Measurements from ENCODE around the gene MTSS2.
A peak's percentile ranks its signal among the peaks of the same experiment; 100 is the strongest.

Gene MTSS2

DNA sequence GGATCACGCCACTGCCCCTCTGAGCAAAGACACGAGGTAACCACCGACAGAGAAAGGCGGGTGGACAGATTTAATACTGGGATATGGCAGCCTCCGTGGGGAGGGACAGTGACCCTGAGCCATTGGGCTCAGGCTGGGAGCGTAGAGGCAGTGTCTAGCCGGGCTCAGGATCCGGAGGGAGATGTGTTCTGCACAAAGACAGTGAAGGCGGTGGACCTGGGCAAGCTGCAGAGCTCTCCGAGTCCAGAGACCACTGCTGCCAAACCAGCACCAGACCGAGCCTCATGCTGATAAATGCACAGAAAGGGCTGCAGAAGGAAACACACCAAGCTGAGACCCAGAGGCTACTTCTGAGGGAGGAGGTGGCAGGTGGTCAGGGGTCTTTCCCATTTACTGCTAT lies 26.5 kb upstream of the MTSS2 start:
- no peak overlapping the region for H3K27ac ChIP-seq (ENCODE audit: low read depth, low read length)
- H3K27me3 ChIP-seq (ENCODE audit: control insufficient read depth, insufficient read depth, low read length): no peaks in the 10 kb centered on the region
- no peak overlapping the region for H3K9ac ChIP-seq (ENCODE audit: low read length)
- peaks cover 48% of the 10 kb centered on the region for H3K4me1 ChIP-seq (ENCODE audit: control insufficient read depth, insufficient read depth, low read length)
- H3K36me3 ChIP-seq (ENCODE audit: control insufficient read depth, insufficient read depth, low read length): no peaks in the 10 kb centered on the region
- H3K4me3 ChIP-seq (ENCODE audit: low read length): no peak overlapping the region

DNA sequence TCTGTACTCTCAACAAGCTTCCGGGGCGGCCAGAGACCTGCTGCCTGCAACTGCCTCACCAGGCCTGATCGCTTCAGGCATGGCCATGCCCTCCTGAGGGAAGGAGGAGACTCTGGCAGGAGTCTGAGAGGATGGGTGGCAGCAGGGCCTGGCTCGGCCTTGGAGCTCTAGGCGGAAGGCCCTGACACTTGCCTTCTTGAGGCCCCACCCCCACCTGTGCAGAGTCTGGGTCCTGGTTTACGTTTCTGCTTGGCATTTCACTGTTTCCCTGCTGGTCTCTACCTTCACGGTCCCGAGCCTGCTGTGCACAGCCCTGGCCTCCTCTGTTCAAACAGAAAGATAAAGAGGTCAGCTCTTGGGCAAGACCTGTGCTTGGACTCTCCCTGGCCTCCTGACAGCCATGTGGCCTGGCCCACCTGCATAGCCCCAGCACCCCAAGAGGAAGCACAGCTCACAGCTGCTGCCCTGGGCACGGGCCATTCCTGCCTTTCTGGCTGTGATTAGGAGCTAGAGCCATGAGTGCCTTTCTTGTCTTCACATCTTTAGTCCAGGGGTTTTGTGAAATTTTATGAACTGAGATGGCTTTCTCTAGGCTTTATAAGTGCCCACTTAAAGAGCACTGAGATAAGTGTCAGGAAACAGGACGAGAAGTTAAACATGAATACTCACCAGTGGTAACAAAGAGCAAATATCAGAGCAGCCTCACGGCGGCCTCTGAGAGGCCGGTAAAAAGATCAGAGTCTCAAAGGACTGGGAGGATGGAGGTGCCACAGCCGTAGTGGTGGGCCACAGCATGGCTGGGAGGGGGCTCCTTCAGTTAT lies 25.6 kb upstream of the MTSS2 start:
- Histone ChIP-seq H3K36me3 (ENCODE audit: control insufficient read depth, insufficient read depth, low read length) (no peaks in the 10 kb centered on the region), H3K27me3 (ENCODE audit: control insufficient read depth, insufficient read depth, low read length) (no peaks in the 10 kb centered on the region), H3K27ac (ENCODE audit: low read depth, low read length) (no peak overlapping the region), H3K4me3 (ENCODE audit: low read length) (no peak overlapping the region), H3K4me1 (ENCODE audit: control insufficient read depth, insufficient read depth, low read length) (peaks cover 53% of the 10 kb centered on the region), H3K9ac (ENCODE audit: low read length) (no peak overlapping the region)

DNA sequence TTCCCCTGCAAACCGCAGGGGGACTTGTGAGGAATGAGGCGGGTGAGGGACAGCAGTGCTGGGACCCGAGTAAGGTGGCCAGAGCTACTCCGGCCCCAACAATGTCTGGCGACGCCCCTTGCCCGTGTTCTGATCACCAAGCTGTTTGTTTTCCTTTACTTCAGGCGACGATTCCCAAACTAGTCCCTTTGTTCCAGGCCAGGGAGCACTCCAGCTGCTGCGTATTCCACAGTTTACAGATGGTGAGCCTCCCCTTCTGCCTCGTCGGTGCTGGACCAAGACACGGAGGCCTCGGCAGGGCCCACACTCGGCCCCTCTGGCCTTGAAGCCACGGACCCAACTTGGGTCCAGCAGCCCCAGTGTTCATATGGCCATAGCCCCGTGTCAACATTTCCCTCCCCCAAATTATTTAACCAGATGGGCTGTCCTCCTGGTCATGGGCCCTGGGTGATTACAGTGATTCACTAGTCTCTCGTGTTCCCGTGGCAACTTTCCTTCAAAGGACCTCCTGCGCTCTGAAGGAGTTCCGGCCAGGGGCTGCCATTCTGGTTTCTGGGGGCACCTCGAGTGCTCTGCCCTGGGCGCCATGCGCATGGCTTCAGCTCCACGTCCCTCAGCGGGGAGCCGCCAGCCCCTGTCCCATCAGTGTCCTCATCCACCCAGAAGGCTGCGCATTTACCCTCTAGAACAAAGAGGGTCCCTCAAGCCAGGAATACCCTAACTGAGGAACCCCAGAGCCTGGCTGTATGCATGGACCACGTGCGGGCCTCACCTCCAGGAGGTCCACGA lies 24.8 kb upstream of the MTSS2 start:
- no peak overlapping the region for H3K9ac ChIP-seq (ENCODE audit: low read length)
- no peaks in the 10 kb centered on the region for H3K27me3 ChIP-seq (ENCODE audit: control insufficient read depth, insufficient read depth, low read length)
- H3K4me1 ChIP-seq (ENCODE audit: control insufficient read depth, insufficient read depth, low read length): peaks cover 50% of the 10 kb centered on the region
- H3K4me3 ChIP-seq (ENCODE audit: low read length): no peak overlapping the region
- H3K36me3 ChIP-seq (ENCODE audit: control insufficient read depth, insufficient read depth, low read length): no peaks in the 10 kb centered on the region
- no peak overlapping the region for H3K27ac ChIP-seq (ENCODE audit: low read depth, low read length)

DNA sequence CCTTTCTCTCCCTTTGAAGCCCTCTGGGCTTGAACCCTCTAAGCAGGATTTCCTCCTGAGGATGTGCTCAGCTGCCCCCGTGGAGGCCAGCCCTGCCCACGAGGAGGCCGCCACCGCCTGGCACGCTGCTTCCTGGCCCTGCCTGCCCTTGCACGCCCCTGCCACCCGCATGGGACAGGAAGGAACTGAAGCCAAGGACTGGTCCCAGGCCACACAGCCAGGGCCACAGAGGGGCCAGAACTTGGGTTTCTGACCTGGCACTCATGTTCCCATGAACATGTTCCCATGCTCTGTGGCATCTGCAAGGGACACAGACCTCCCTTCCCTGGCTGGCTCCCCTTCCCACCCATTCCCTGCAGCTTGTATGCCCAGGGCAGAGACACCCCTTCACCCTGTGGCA lies 24.1 kb upstream of the MTSS2 start:
- H3K4me1 ChIP-seq (ENCODE audit: control insufficient read depth, insufficient read depth, low read length): peaks cover 46% of the 10 kb centered on the region
- peak overlapping the region; percentile 44 for H3K27ac ChIP-seq (ENCODE audit: low read depth, low read length)

DNA sequence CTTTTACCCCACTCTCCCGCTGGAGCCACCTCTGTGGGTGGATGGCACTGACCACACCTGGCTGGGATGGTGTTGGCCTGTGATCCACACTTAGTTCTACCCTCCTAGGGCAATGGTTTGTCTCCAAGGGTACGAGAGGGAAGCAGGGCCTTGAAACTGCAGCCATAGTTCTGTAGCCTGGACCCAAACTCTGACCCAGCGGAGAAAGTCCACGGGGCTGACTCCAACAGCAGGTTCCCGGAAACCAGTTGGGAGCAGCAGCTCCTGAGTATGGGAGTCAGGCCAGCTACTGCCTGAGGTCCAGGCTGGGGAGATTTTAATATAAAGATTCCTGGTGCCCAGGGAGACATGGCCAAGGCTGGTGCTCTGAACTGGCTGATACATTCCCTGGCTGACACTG lies 23.6 kb upstream of the MTSS2 start:
- H3K27ac ChIP-seq (ENCODE audit: low read depth, low read length): peak overlapping the region; percentile 44
- H3K4me1 ChIP-seq (ENCODE audit: control insufficient read depth, insufficient read depth, low read length): peaks cover 46% of the 10 kb centered on the region
- H3K27me3 ChIP-seq (ENCODE audit: control insufficient read depth, insufficient read depth, low read length): no peaks in the 10 kb centered on the region
- H3K4me3 ChIP-seq (ENCODE audit: low read length): no peak overlapping the region
- H3K36me3 ChIP-seq (ENCODE audit: control insufficient read depth, insufficient read depth, low read length): no peaks in the 10 kb centered on the region
- no peak overlapping the region for H3K9ac ChIP-seq (ENCODE audit: low read length)

More for the DNA sequence above, 24.1 kb upstream of the MTSS2 start:
- Histone ChIP-seq H3K36me3 (ENCODE audit: control insufficient read depth, insufficient read depth, low read length) (no peaks in the 10 kb centered on the region), H3K4me3 (ENCODE audit: low read length) (no peak overlapping the region), H3K27me3 (ENCODE audit: control insufficient read depth, insufficient read depth, low read length) (no peaks in the 10 kb centered on the region), H3K9ac (ENCODE audit: low read length) (no peak overlapping the region)

DNA sequence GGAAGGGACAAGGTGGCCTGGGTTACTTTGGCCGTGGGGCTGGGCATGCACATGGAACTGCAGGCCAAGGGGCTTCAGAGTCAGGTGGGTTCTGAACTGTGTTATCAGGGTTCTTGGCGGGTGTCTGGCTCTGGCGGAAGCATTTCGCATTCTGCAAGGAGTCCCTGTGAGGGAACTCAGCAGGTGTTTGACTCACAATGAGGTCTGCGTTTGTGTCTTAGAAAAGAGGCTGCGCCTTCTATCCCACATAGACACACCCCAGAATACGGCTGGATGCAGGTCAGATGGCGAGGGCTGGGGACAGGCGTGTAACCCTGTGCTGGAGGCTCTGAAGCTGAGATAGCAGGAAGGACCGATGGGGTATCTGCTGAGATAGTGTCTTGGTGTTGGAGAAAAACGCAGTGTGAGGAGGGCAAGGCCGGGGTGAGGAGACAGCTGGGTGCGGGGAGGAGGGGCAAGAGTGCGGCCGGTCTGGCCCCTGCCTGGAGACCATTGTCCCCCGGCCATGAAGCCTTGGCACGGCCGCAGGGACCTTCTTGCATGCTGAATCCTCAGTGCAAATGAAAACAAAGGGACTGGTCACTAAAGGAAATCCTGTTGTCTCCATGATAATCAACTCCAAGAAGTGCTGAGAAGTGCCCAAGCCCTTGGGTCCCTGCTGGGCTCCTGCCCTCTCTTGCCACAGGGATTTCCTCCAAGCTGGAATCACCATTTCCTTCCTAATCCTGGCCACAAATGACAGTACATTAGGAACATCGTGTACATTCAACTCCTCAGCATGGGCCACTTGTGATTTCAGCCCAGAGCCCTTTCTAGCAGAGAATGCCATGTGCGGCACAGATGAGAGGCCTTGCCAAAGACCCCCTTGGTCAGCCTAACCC lies 22.8 kb upstream of the MTSS2 start:
- H3K9ac ChIP-seq (ENCODE audit: low read length): no peak overlapping the region
- no peaks in the 10 kb centered on the region for H3K27me3 ChIP-seq (ENCODE audit: control insufficient read depth, insufficient read depth, low read length)
- H3K4me1 ChIP-seq (ENCODE audit: control insufficient read depth, insufficient read depth, low read length): peaks cover 50% of the 10 kb centered on the region
- H3K27ac ChIP-seq (ENCODE audit: low read depth, low read length): peak overlapping the region; percentile 3
- no peaks in the 10 kb centered on the region for H3K36me3 ChIP-seq (ENCODE audit: control insufficient read depth, insufficient read depth, low read length)
- no peak overlapping the region for H3K4me3 ChIP-seq (ENCODE audit: low read length)

DNA sequence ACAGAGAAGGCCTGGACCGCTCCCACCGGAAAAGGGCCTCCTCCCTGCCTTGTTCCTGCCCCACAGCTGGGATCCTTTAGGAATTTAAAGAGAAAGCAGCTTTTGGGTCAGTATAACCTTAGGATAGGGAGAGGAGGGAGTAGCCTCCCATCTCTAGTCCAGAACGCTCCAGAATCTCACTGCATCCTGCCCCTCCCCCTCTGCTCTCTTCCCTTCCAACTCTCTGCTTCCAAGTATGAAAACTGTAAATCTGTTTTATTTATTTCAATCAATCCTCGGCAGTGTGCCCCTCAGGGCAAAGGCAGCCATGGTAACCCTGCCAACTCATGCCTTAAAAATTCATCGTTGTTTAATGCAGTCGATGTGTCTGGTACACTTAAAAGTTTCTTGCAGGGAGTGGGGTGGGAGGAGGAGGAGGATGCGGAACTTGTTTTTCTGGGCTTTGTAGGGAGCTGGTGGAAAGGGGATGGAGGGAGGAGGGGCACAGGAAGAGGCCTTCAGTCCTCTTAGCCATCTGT lies 21.2 kb upstream of the MTSS2 start:
- Histone ChIP-seq H3K27ac (ENCODE audit: low read depth, low read length) (peak overlapping the region; percentile 90), H3K4me1 (ENCODE audit: control insufficient read depth, insufficient read depth, low read length) (peaks cover 55% of the 10 kb centered on the region)

DNA sequence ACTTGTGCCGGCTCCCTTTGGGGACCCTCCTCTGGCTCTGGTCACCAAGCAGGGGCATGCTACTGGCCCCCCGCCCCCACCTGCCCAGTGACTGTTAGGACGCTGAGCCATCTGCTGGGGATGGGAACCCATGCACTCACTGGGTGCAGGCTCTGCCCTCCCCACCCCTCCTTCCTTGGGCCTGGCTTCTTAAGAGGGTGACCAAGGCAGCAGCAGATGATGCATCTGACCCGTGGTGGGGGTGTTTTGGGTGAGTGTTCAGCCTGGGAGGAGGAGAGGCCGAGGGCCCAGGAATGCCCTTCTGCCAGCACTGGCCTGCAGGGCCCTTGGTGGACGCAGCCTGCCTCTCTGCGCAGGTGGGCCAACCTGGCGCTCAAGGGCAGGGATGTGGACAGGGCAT lies 19.2 kb upstream of the MTSS2 start:
- H3K36me3 ChIP-seq (ENCODE audit: control insufficient read depth, insufficient read depth, low read length): no peaks in the 10 kb centered on the region
- no peak overlapping the region for H3K9ac ChIP-seq (ENCODE audit: low read length)
- peaks cover 72% of the 10 kb centered on the region for H3K4me1 ChIP-seq (ENCODE audit: control insufficient read depth, insufficient read depth, low read length)
- H3K27ac ChIP-seq (ENCODE audit: low read depth, low read length): peak overlapping the region; percentile 90
- H3K27me3 ChIP-seq (ENCODE audit: control insufficient read depth, insufficient read depth, low read length): no peaks in the 10 kb centered on the region
- no peak overlapping the region for H3K4me3 ChIP-seq (ENCODE audit: low read length)

More for the DNA sequence above, 21.2 kb upstream of the MTSS2 start:
- H3K27me3 ChIP-seq (ENCODE audit: control insufficient read depth, insufficient read depth, low read length): no peaks in the 10 kb centered on the region
- no peaks in the 10 kb centered on the region for H3K36me3 ChIP-seq (ENCODE audit: control insufficient read depth, insufficient read depth, low read length)
- no peak overlapping the region for H3K4me3 ChIP-seq (ENCODE audit: low read length)
- H3K9ac ChIP-seq (ENCODE audit: low read length): no peak overlapping the region

DNA sequence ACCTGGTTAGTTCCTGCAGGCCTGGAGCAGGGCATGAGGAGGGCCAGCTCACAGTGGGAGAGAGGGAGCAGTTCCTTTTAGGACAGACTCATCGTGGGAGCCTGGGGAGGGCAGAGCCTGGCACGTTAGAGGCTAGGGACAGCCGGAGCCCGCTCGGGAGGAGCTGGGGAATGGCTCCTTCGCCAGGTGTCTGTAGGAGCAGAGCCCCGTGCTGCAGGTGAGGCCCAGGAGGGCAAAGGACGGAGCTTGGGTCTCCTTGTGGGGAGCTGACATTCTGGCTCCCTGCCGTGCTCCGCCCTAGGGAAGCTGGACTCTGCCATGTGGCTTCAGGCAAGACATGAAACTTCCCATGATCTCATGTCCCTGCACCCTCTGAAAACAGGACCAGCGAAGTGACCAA lies 18.7 kb upstream of the MTSS2 start:
- H3K4me1 ChIP-seq (ENCODE audit: control insufficient read depth, insufficient read depth, low read length): peaks cover 75% of the 10 kb centered on the region
- peak overlapping the region; percentile 90 for H3K27ac ChIP-seq (ENCODE audit: low read depth, low read length)
- no peak overlapping the region for H3K4me3 ChIP-seq (ENCODE audit: low read length)
- H3K36me3 ChIP-seq (ENCODE audit: control insufficient read depth, insufficient read depth, low read length): no peaks in the 10 kb centered on the region
- H3K27me3 ChIP-seq (ENCODE audit: control insufficient read depth, insufficient read depth, low read length): no peaks in the 10 kb centered on the region
- no peak overlapping the region for H3K9ac ChIP-seq (ENCODE audit: low read length)

DNA sequence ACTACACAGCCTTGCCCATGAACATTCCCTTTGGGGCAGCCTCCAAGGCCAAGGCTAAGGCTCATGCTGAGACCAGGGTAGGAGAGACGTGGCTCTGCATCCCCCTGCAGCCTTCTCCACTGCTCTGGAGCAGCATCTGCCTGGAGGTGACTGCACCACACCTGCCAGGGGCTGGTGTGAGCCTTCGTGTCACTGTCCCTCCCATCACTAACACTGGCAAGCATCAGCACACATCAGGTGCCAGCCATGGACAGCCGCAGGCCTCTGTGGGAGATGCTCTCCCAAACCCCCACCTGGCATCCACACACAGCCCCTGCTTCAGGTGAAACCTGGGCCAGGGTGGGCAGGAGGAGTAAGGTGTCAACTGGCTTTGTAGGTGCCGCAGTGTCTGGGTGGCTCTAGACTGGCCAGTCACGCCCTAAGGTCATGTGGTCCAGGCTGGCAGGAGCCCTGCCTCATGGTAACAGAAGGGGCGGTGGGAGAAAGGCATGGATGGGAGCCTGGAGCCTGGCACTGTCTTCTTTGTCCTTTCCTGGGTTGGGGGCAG lies 18.1 kb upstream of the MTSS2 start:
- H3K4me3 ChIP-seq (ENCODE audit: low read length): no peak overlapping the region
- H3K36me3 ChIP-seq (ENCODE audit: control insufficient read depth, insufficient read depth, low read length): no peaks in the 10 kb centered on the region
- H3K4me1 ChIP-seq (ENCODE audit: control insufficient read depth, insufficient read depth, low read length): peaks cover 73% of the 10 kb centered on the region
- no peaks in the 10 kb centered on the region for H3K27me3 ChIP-seq (ENCODE audit: control insufficient read depth, insufficient read depth, low read length)
- no peak overlapping the region for H3K9ac ChIP-seq (ENCODE audit: low read length)
- peak overlapping the region; percentile 90 for H3K27ac ChIP-seq (ENCODE audit: low read depth, low read length)

DNA sequence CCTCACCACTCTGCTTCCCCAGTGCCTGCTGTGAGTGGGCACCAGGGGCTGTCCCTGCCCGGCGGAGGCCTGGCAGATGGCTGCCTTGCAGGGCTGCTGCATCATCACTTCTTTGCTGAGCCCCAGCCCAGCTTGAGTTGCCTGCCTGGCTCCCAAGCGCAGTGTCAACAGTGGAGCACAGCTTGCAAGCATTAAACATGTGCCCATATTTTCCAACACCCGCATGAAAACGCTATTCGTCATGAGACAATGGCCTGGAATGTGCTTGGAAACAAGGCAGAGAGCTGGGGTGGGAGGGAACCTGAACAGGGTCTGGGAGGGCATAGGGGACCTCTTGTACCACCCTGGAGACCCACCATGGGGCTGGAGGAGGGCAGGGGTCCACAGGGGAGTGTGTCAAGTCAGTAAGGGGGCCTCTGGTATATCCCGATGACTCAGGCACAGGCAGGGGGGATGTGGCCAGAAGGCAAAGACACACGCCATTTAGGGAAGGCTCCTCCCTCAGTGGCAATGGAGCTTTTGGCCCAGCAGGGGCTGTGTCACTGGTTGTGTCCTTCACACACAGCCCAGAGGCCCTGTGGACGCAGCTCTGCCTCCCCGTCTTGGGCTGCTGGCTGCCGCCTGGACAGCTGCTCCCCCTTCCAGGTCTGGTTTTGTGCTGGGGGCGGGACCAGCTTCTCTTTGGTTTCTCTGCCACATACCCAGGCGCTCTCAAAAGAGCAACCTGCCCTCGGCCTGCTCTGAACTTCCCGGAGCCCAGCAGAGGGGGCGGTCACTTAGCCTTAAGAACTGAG lies 17.4 kb upstream of the MTSS2 start:
- H3K4me1 ChIP-seq (ENCODE audit: control insufficient read depth, insufficient read depth, low read length): peaks cover 75% of the 10 kb centered on the region
- H3K27me3 ChIP-seq (ENCODE audit: control insufficient read depth, insufficient read depth, low read length): no peaks in the 10 kb centered on the region
- H3K9ac ChIP-seq (ENCODE audit: low read length): no peak overlapping the region
- H3K36me3 ChIP-seq (ENCODE audit: control insufficient read depth, insufficient read depth, low read length): no peaks in the 10 kb centered on the region
- peak overlapping the region; percentile 90 for H3K27ac ChIP-seq (ENCODE audit: low read depth, low read length)
- peak overlapping the region; percentile 2 for H3K4me3 ChIP-seq (ENCODE audit: low read length)
